ENCODE results near the gene OIT3. TPM values are rescaled to one million over a fixed set of nuclear protein-coding genes. Genes with fewer than 3 reads are reported as not detected.

The OIT3 gene
- total RNA-seq, 1 experiment from 2014 or later, result not detected

- no peaks in the 10 kb centered on the region for H3K27me3 ChIP-seq (replicated peaks; ENCODE audit: insufficient read depth, low read depth, low read length, poor library complexity)
- no peak for DNase-seq (ENCODE audit: low spot score)
- TF ChIP-seq CTCF (conservative IDR thresholded peaks at IDR 0.05; ENCODE audit: low read depth, low read length), result no peak
- no peak for TF ChIP-seq EZH2 (IDR thresholded peaks at IDR 0.05; ENCODE audit: borderline replicate concordance, low read depth, low read length, poor library complexity, severe bottlenecking)
- H3K9me3 ChIP-seq (ENCODE audit: low read depth, low read length, poor library complexity, severe bottlenecking), result no peaks in the 10 kb centered on the region
- H3K4me1 ChIP-seq (ENCODE audit: insufficient read depth, low read length, poor library complexity, severe bottlenecking), result no peaks in the 10 kb centered on the region
- no peaks in the 10 kb centered on the region for H3K36me3 ChIP-seq (ENCODE audit: insufficient read depth, low read length, poor library complexity, severe bottlenecking)
- ChIA-PET CTCF (no interaction called here), POLR2A (ENCODE audit: low non-redundant PET) (no interaction called here)
- intact Hi-C loops (cut with micrococcal nuclease; ENCODE audit: unreplicated experiment), result no loop called here
- BruUV-seq (replicated peaks), result no TSS peak
- no peak overlapping the region for H3K27ac ChIP-seq (ENCODE audit: low read depth, low read length, poor library complexity, severe bottlenecking)
- H3K4me3 ChIP-seq (ENCODE audit: low read depth, low read length, poor library complexity, severe bottlenecking), result no peak overlapping the region
Observed at GRCh38 chr10:72910705-72911104, 17.2 kb downstream of the OIT3 start.

DNA sequence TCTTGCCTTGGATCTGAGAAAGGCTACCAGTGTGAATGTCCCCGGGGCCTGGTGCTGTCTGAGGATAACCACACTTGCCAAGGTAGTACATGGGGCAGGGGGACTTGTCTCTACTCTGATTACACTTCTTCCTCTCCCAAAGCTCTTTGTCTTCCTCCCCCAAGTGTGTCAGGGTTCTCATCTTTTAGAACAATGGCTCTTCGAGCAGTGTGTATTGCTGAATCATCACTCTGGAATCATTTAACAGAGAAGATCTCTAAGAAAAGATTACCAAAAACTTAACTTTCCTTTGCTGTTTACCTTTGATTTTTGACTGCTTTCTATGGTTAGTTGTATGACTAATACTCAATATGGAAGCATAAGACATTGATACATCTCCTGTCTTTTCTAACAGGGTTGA is 18.2 kb downstream of the OIT3 start:
- BruUV-seq (replicated peaks), result no TSS peak
- CTCF ChIA-PET, result no interaction called here
- Histone ChIP-seq H3K36me3 (ENCODE audit: insufficient read depth, low read length, poor library complexity, severe bottlenecking) (no peaks in the 10 kb centered on the region), H3K27me3 (replicated peaks; ENCODE audit: insufficient read depth, low read depth, low read length, poor library complexity) (no peaks in the 10 kb centered on the region), H3K4me1 (ENCODE audit: insufficient read depth, low read length, poor library complexity, severe bottlenecking) (no peaks in the 10 kb centered on the region), H3K9me3 (ENCODE audit: low read depth, low read length, poor library complexity, severe bottlenecking) (no peaks in the 10 kb centered on the region), H3K4me3 (ENCODE audit: low read depth, low read length, poor library complexity, severe bottlenecking) (no peak overlapping the region), H3K27ac (ENCODE audit: low read depth, low read length, poor library complexity, severe bottlenecking) (no peak overlapping the region)
- POLR2A ChIA-PET (ENCODE audit: low non-redundant PET), result no interaction called here
- TF ChIP-seq CTCF (conservative IDR thresholded peaks at IDR 0.05; ENCODE audit: low read depth, low read length) (no peak), EZH2 (IDR thresholded peaks at IDR 0.05; ENCODE audit: borderline replicate concordance, low read depth, low read length, poor library complexity, severe bottlenecking) (no peak)
- no peak for DNase-seq (ENCODE audit: low spot score)
- intact Hi-C loops (cut with micrococcal nuclease; ENCODE audit: unreplicated experiment), result no loop called here

DNA sequence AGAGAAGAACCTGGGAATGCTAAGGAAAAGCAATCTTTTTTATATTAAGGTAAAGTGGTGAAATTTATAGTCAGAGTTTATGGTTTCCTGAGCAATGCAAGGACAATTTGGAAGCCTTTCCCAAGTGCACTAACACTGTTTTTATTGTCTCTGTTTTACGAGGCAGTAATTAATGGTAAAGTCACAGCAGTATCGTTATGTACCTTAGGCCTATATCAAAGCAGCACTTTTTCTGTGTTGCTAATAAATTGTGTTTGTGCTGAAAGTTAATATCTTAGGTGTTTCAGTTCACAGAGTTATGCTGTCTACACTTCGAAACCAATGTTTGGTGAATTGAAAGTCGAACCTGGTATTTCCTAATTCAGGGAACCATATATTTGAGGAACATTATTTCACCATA is 19.2 kb downstream of the OIT3 start:
- intact Hi-C loops (cut with micrococcal nuclease; ENCODE audit: unreplicated experiment), result no loop called here
- TF ChIP-seq EZH2 (IDR thresholded peaks at IDR 0.05; ENCODE audit: borderline replicate concordance, low read depth, low read length, poor library complexity, severe bottlenecking) (no peak), CTCF (conservative IDR thresholded peaks at IDR 0.05; ENCODE audit: low read depth, low read length) (no peak)

More for the DNA sequence above, 19.2 kb downstream of the OIT3 start:
- H3K4me3 ChIP-seq (ENCODE audit: low read depth, low read length, poor library complexity, severe bottlenecking), result no peak overlapping the region
- no peaks in the 10 kb centered on the region for H3K9me3 ChIP-seq (ENCODE audit: low read depth, low read length, poor library complexity, severe bottlenecking)
- H3K27me3 ChIP-seq (replicated peaks; ENCODE audit: insufficient read depth, low read depth, low read length, poor library complexity), result no peaks in the 10 kb centered on the region
- ChIA-PET POLR2A (ENCODE audit: low non-redundant PET) (no interaction called here), CTCF (no interaction called here)
- no TSS peak for BruUV-seq (replicated peaks)
- DNase-seq (ENCODE audit: low spot score), result no peak
- no peaks in the 10 kb centered on the region for H3K36me3 ChIP-seq (ENCODE audit: insufficient read depth, low read length, poor library complexity, severe bottlenecking)
- H3K27ac ChIP-seq (ENCODE audit: low read depth, low read length, poor library complexity, severe bottlenecking), result no peak overlapping the region
- H3K4me1 ChIP-seq (ENCODE audit: insufficient read depth, low read length, poor library complexity, severe bottlenecking), result no peaks in the 10 kb centered on the region
